Stimulated activated CD4-positive, alpha-beta T cell treated with anti-CD3 and anti-CD28 coated beads, Interleukin-1b, Interleukin-23, amount 100 ng/mL, for 48 hours (primary cell): ENCODE measurements around the gene ABCB1.
"Not testable (repeated sequence)": the region's sequence is repeated elsewhere in the genome, so short reads cannot be mapped to it uniquely, and the experiment has no call there.

Source experiments
- DNase-seq: peaks from one replicate; pipeline ENCODE4 v3.0.0-alpha.2; 2020

Gene ABCB1

DNA sequence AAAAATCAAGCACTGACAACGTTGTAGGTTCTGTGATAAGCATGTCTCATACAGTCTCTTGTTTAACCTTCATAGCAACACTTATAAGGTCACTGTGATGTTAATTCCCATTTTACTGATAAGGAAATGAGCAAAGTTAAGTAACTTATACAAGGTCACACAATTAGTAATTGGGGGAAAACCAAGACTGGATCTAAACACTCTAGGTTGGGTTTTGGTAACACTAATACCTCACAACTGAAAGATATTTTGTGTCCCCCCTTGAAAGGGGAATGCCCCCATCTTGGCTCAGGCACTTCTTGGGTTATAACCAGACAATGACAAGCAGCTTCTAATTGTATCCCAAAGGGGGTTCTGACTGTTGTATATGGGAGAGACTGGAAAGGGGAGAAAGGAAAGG, 89.2 kb downstream of the ABCB1 start:
- DNase-seq, result no peak

DNA sequence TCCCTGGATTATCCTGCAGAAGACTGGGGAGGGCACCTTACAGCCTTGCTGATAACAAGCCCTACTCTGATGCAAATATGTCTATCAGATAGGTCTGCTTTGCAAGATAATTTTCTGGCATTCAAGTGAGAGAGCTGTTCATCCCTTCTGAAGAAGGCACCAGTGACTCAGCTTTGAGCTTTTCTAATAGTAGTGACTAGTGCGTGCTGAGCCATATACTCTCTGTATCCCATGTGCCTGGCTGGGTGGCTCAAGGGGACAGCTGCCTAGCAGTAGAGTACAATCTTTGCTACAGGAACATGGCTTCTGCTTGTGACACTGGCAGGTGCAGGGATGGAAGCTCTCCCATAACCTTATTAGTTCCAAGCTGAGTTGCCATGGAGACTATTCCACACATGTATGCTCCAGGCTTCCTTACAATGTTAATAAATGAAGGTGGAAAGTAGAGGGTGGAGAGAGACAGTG, 90.2 kb downstream of the ABCB1 start:
- DNase-seq, result no peak

DNA sequence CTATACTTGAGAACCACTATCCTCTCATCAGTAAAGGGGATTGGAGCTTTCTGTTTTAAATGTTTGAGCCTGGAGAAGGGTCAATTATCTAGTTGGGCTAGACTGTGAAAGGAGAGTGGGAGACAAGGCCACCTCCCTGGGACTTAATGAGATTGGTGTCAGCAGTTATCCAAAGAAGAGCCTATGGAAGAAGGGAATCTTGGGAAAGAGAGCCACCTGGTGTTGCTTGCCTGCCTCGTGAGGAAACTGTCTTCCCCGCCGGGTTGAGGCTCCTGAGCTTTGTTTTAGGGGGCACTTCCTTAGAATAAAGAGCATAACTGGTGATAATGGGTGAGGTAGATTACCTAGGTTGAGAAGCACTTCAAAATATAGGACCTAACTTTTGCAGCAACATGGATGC, 93.2 kb downstream of the ABCB1 start:
- DNase-seq, result no peak

DNA sequence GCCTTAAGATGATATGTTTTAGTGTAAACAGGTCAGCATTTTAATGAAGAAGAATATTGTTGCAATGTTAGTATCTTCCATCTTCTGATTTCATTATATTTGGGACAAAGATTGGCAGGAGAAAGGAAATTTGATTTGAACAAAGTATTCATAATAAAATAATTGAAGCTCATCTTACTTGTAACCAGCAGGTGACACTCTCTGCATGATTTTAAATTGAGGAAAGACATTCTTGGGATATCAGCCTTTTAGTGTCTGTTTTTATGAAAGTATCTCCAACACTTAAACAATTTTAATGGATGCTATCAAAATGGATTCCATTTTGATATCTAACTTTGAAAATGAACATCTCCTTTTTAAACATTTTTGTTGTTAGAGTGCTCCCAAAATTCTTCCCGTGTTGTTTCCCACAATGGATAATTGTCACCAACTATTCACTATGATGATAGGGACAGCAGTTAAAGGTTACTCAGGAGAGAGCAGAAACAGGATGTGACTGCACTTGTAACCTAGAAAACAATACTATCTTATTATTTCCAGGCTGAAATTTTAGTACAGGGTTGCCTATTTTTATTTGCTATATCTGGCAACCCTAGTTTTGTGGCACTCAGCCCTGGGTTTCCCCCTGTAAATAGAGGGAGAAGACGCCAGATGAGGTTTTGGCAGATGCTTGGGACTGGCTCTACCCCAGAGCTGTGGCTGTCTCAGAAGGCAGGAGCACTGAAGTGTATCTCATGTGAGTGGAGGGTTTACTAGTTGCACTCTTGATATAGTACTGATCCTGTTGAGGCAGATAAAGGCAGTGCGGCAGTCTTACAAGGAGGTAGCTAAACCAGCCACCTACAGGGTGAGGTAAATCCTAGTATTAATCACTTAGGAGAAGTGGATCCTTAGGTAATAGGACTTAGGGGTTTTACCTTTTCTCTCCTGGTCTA, 94.2 kb downstream of the ABCB1 start:
- no peak for DNase-seq

DNA sequence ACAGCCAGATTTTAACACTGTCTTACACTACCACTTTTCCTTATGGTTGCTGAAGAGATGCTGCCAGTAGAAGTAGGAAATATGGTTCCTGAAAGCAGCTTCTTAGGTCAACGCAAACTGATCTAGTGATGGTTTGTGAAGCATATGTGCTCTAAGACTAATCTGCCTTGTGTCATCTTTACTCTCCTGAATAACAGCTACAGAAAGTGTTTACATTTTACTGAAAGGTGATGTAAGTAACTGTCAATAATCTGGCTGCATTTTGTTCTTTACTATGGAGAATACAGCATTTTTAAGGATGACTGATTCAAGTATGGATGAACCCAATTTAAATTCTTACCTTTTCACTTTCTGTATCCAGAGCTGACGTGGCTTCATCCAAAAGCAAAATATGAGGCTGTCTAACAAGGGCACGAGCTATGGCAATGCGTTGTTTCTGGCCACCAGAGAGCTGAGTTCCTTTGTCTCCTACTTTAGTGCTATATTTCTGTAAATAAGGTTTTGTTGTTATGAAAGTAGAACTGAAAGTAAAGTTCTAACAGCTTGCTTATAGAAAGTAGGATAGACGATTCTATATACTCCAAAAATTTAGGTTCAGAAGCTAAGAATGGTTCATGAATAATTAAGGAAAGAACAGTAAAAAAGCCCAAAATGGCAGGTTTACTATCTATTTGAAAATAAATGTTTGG, 95.0 kb downstream of the ABCB1 start:
- no peak for DNase-seq

DNA sequence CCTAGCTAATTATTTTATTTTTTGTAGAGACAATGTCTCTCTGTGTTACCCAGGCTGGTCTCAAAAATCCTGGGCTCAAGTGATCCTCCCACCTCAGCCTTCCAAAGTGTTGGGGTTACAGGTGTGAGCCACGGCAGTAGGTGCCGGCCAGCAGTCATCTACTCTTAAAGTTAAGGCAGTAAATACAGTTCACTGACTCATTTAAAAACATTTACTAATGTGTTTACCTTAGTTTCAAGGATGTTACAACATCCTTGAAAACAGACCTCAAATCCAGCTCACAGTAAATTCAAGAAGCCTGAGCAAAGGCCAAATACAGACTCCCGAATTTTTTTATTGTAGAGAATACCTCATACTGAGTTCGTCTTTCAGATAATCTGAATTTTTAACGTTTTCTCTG, 95.6 kb downstream of the ABCB1 start:
- DNase-seq, result no peak

DNA sequence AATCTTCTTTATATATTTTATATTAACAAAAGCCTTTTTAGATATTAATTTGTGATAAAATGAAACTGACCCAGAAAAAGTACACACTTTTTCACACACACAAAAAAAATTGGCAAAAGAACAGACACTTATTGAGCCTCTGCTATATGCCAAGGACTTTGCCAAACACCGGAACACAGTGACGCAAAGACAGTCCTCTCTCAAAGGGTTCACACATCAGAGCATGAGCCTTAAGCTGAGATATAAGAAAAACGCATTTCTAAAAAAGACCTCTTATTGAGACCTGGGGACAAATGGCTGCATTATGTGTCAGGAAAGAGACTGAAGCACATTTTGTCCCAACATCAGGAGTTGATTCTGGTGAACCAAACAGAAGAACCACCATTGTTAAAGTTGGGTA, 101.2 kb downstream of the ABCB1 start:
- DNase-seq, result no peak

DNA sequence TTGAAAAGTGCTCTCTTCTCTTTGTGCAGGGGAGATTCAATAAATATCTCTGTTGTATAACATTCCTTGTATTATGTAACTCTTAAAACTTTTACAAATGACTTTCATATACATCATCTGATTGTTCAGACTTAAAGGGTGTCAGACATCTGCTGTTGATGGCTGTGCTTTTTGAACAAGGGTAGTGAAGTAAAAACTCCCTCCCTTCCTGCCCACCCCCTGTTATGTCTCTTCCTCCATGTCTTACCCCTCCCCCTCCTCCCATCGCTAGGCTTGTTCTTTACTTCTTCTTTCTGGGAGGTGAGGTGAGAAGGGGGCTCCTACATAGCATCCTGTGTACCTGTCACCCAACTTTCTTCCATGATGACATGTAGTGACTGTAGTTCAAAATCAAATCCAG, 101.8 kb downstream of the ABCB1 start:
- DNase-seq, result no peak

DNA sequence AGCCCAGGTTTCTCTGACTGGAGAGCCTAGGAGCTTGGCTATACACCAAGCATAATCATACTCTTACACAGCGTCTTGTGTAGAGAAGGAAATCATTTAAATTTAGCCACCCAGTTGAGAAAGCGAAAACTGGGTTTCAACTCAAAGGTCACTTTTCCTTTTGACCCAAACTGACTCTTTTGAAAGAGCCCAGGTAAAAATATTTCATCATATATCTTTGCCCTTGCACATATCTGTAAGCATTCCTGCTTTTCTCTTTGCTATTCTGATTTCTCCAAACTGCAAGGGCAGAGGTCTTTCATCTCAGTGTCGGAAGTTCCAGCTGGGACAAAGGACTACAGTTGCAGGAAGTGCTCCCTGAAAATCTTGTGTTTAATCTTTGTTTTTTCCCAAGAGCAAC, 103.2 kb downstream of the ABCB1 start:
- no peak for DNase-seq

DNA sequence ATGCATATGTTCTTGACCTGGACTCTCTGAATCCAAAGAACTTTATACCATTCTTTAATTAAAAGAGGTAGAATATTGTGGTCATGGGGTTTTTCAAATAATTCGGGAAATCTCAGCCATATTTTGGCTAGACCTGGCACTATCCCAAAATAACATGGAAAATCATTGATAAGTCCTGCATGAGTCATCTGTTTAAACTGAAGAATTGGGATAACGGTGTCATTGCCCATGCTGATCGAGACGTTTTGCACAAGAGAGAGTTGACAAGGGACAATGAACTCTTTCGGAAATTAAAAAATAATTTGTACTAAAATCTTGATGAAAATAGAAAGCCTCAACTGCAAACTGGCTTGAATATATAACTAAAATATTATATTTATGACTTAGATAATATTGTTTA, 105.3 kb downstream of the ABCB1 start:
- no peak for DNase-seq

DNA sequence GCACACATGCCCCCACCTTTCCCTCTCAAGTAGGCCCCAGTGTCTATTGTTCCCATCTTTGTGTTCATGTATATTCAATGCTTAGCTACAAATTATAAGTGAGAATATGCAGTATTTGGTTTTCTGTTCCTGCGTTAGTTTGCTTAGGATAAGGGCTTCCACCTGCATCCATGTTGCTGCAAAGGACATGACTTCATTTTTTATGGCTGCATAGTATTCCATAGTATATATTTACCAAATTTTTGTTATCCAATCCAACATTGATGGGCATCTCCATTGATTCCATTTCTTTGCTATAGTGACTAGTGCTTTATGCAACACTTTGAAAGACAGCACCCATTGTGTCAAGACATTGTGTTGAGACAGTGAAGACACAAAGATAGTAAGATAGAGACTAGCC, 106.2 kb downstream of the ABCB1 start:
- no peak for DNase-seq

DNA sequence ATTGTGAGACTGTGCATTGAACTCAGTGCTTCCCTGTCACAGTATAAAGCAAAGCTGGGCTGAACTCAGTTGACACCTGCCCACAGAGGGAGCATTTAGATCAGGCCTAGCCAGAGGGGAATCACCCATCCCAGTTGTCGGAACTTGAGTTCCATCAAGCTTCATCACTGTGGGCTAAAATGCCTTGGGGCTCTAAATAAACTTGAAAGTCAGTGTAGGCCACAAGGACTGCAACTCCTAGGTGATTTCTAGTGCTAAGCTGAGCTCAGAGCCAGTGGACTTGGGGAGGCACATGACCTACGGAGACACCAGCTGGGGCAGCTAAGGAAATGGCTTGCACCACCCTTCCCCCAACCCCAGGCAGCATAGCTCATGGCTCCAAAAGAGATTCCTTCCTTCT, 117.6 kb downstream of the ABCB1 start:
- no peak for DNase-seq

DNA sequence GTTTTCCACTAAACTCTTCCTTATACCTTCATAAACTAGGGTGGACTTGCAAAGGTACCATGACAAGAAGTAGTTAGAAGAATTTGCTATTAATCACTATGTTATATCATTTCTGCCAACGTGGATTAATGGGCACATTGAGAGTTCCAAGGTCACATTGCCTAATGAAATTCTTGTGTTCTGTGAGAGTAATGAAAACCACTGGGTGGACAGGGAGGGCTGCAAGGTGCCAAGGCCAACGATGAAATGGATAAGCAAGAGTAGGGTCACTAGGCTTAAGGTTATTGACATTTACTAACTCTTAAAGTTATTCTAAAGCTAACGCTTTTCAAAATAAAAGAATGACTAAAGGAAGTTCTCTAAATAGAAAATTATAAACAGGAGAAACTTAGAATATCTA, 118.6 kb downstream of the ABCB1 start:
- no peak for DNase-seq

DNA sequence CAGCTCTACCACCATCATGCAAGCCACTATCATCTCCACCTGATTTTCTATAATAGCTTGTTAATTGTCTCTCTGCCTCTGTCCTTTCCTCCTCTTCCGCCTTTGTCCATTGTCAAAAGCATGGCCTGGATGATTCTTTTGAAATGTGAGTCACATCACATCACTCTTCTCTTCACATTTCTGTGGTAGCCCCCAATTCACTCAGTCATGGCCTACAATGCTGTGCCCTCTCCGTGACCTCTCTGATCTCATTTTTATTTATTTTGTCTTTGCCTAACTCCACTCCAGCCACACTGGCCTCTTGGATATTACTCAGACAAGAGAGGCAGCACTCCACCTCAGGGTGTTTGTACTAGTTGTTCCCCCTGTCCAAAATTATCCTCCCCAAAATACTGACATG, 120.3 kb downstream of the ABCB1 start:
- DNase-seq, result no peak

DNA sequence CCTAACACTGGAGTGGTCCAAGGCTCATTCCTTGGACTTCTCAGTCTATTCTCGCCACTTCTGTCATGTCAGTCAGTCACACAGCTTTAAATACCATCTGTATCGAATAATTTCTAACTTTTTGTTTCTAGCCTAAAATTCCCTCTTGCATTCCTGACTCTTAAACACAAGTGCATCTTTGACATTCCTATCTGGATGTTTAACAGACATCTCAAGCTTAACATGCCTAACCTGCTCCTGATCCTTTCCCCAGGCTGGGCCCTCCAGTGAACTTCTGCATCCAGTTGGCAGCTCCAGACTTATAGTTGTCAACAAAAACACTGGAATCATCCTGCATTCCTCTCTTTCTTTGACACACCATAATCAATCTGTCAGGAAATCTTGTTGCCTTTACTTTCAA, 120.7 kb downstream of the ABCB1 start:
- no peak for DNase-seq

DNA sequence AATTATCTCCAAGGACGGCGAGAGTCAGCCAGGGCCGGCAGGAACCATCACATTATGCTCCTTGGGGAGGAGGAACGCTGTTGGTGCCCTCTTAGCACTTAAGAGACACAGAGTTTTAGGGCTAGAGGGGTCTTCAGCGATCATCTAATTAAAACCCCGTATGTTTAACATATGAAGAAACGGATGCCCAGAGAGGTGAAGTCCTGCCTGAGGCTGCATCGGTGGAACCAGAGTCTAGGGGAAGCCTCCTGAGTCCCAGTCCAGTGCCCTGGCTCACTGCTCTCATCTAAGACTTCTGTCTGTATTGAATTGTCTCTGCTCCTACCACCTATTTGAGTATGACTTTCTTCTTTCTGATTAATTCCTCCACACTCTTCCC, 124.5 kb downstream of the ABCB1 start:
- no peak for DNase-seq

DNA sequence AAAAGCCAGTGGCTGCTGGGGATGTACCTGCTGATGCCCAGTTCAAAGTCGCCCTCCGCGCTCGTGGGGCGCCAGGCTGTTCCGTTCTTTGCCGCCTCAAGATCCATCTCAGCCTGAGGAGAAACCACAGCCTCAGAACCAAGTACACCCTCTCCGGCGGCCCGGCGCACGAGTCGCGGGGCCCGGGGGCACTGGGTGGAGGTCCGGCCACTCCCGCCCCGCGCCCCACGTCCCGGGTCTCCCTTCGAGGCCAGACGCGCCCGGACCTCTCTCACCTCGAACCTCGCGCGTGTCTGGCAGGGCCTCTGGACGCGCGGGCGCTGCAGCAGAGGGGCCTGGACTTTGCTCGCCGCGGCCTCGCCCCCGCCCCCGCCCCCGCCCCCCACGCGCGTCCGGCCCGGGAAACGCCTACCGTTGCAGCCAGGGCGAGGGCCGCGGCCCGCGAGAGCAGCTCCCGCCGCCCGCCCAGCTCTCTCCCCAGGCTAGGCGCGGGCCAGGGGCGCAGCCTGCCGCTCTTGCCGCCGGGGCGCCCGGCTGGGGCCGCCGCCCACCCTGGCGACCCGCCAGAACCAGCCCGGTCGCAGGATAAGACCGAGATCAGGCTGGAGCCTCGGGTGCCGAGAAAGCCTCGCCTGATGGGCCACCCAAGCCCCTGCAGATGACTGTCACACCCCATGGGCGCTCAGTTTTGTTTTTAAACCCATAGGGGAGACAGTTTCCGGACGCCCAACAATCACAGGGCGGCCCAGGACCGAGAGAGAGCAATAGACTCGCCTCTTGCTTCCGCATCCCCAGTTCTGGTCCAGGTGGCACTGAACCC, 125.1 kb downstream of the ABCB1 start, which contains the start of gene ABCB4:
Gene ABCB4 (minus strand): TSS at position 322 of the 820 bp plus-strand sequence. CDS start 215 bp downstream, at position 107.
- peak; percentile 1 for DNase-seq

DNA sequence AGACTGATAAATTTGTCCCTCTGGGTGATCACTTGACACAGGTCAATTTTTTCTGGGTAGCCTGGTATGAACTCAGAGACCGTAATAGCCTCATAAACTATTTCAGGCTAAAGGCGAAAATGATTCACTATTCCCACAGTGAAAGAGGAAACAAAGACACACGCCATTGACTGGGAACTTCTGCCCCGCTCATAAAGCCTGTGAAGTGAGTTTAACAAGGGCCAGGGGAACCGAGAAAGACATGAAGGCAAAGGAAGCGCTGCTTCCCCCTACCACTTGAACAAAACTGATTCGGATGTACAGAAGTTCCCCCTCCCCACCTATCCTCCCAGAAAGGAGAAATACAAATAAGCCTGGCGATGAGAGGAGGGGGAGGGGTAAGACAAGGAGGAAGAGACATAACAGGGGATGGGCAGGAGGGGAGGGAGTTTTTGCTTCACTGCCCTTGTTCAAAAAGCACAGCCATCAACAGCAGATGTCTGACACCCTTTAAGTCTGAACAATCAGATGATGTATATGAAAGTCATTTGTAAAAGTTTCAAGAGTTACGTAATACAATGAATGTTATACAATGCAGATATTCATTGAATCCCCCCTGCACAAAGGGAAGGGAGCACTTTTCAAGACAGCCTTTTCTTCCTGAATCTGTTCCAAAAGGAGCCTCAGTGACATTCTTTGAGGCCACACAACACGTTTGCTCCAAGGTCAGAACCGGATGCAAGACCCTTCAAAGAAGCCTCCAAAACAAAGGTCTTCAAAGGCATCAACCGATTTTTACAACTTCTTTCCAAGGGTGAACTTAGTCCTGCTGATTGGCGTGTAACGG, 125.9 kb downstream of the ABCB1 start:
- no peak for DNase-seq

DNA sequence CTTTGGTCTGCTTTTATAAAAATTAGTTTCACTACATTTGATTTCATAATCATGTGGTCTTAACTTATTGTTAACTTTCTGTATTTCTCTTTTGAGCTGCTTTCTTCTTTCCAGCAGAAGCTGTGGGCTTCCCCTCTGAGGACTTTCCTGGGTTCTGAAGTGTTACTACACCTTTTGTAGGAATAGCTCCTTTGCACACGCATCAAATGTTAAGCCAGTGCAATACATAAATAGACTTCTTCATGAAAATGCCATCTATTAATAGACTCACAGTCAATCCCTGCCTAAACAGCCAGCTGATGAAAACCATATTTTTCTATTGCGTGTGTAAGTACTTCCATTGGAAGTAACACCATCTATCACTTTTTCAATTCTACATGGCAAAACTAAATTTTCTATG, 126.7 kb downstream of the ABCB1 start:
- DNase-seq, result no peak

DNA sequence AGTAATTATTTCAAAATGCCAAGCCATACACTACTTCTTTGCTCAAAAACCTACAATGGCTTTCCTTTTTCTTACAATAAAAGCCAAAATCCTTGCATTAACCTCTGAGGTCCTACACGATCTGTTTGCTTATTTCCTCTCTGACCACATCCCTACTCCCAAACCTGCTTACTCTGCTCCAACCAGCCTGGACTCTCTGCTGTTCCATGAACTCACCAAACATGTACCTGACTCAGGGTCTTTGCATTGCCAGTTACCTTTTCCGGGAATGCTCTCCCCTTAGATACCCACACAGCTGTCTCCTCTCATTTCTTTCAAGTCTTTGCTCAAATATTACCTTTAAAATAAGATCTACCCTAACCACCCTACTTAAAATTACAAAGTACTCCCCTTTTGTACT, 127.5 kb downstream of the ABCB1 start:
- DNase-seq, result no peak

DNA sequence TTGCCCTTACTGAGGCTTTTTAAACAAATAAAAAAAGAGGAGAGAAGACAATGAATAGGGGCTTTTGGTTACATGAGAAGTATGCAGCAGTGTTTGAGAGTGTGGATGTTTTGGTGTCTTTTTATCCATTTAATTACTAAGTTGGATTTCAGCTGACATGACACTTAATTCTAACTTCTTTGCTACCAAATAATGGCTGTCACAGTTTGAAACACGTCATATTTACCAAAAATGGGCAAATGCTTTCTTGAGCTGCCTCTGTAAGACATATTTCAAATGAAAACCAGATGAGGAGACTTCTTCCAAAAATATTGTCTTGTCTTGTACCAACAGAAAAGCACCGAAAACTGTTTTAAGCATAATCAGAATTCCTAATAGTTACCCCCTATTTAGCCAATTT, 129.2 kb downstream of the ABCB1 start:
- DNase-seq, result no peak

DNA sequence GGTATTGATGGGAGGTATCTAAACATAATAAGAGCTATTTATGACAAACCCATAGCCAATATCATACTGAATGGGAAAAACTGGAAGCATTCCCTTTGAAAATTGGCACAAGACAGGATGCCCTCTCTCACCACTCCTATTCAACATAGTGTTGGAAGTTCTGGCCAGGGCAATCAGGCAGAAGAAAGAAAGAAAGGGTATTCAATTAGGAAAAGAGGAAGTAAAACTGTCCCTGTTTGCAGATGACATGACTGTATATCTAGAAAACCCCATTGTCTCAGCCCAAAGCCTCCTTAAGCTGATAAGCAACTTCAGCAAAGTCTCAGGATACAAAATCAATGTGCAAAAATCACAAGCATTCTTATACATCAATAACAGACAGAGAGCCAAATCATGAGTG, 131.5 kb downstream of the ABCB1 start:
- DNase-seq, result not testable (repeated sequence)

DNA sequence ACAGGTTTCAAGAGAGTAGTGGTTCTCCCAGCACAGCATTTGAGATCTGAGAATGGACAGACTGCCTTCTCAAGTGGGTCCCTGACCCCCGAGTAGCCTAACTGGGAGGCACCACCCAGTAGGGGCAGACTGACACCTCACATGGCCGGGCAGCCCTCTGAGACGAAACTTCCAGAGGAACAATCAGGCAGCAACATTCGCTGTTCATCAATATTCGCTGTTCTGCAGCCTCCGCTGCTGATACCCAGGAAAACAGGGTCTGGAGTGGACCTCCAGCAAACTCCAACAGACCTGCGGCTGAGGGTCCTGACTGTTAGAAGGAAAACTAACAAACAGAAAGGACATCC, 135.2 kb downstream of the ABCB1 start:
- not testable (repeated sequence) for DNase-seq
